ENCODE data around the gene PPARG.

GRCh38 chr3:12352755-12353154 lies 63.9 kb downstream of the PPARG start:
- TF ChIP-seq, protein P1, sequence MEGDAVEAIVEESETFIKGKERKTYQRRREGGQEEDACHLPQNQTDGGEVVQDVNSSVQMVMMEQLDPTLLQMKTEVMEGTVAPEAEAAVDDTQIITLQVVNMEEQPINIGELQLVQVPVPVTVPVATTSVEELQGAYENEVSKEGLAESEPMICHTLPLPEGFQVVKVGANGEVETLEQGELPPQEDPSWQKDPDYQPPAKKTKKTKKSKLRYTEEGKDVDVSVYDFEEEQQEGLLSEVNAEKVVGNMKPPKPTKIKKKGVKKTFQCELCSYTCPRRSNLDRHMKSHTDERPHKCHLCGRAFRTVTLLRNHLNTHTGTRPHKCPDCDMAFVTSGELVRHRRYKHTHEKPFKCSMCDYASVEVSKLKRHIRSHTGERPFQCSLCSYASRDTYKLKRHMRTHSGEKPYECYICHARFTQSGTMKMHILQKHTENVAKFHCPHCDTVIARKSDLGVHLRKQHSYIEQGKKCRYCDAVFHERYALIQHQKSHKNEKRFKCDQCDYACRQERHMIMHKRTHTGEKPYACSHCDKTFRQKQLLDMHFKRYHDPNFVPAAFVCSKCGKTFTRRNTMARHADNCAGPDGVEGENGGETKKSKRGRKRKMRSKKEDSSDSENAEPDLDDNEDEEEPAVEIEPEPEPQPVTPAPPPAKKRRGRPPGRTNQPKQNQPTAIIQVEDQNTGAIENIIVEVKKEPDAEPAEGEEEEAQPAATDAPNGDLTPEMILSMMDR (IDR thresholded peaks at IDR 0.05): no peak
- TF ChIP-seq POLR2A (IDR thresholded peaks at IDR 0.05): no peak
